ENCODE data around the gene BOC. TPM values are rescaled to one million over a fixed set of nuclear protein-coding genes. Genes with fewer than 3 reads are reported as not detected.

The BOC gene
- total and polyA plus RNA-seq, 10 of the 15 experiments (the other 5 are each of a cell fraction or from before 2014, with no cell fraction given): 0.18 TPM; not detected in 9

- no peaks in the 10 kb centered on the region for H3K79me2 ChIP-seq (ENCODE audit: control insufficient read depth, insufficient read depth, low read length)
- FAIRE-seq: no peak
- no peaks in the 10 kb centered on the region for H4K20me1 ChIP-seq (ENCODE audit: control insufficient read depth, insufficient read depth)
- no peaks in the 10 kb centered on the region for H3K36me3 ChIP-seq (ENCODE audit: control insufficient read depth in 2 of 2, insufficient read depth in 2 of 2, low read length in 1 of 2)
- intact Hi-C loops (cut with micrococcal nuclease; ENCODE audit: unreplicated experiment): no loop called here
- H3K4me3 ChIP-seq: no peak overlapping the region
- no peaks in the 10 kb centered on the region for H3K4me1 ChIP-seq (ENCODE audit: control insufficient read depth, insufficient read depth, low read length)
- POLR2A ChIA-PET: no interaction called here
- RAD21 ChIA-PET (ENCODE audit: unreplicated experiment): no interaction called here
- WGBS (ENCODE audit: insufficient coverage, insufficient replicate concordance, low lambda C conversion rate, missing lambda C conversion rate): 56% methylated on average over 2 of the region's 2 CpGs
- no TSS peak for BruUV-seq (replicated peaks)
- H3K9me3 ChIP-seq (replicated peaks; ENCODE audit: control insufficient read depth, insufficient read depth, low read length): no peaks in the 10 kb centered on the region
- H3K9ac ChIP-seq (ENCODE audit: control insufficient read depth, insufficient read depth, low read length): no peak overlapping the region
- no peak overlapping the region for H2AFZ ChIP-seq (ENCODE audit: control insufficient read depth, low read depth, low read length)
- no peaks in the 10 kb centered on the region for H3K27me3 ChIP-seq (replicated peaks in 1 of 2; ENCODE audit: control insufficient read depth in 2 of 2, insufficient read depth in 2 of 2, low read length in 1 of 2)
- H3K27ac ChIP-seq (ENCODE audit: control insufficient read depth, insufficient read depth): no peak overlapping the region
- no peak overlapping the region for H3K4me2 ChIP-seq (ENCODE audit: control insufficient read depth, insufficient read depth)
- ATAC-seq: no peak
- SMC1A ChIA-PET (ENCODE audit: uncharacterized antibody, unreplicated experiment): interaction anchor here (1.0 to 1.6 kb wide), 3 partner anchors 8 to 16 kb away, joined by 3 to 4 read pairs (median 4); no protein-coding TSS in a partner anchor
- CTCF ChIA-PET: no interaction called here
- DNase-seq (ENCODE audit: low read depth, low spot score): no peak
- in situ Hi-C loops (cut with MboI): no loop called here
- TF ChIP-seq IKZF1 (conservative IDR thresholded peaks at IDR 0.05): no peak
- TF ChIP-seq ZNF687 (IDR thresholded peaks at IDR 0.05): no peak
- TF ChIP-seq CEBPB (IDR thresholded peaks at IDR 0.05; ENCODE audit: borderline replicate concordance in 1 of 2, low read depth in 2 of 2, low read length in 2 of 2): no peak
- TF ChIP-seq NKRF (conservative IDR thresholded peaks at IDR 0.05): no peak
- no peak for TF ChIP-seq ZBTB11 (CRISPR knock-in tag; IDR thresholded peaks at IDR 0.05)
- TF ChIP-seq RUNX3 (IDR thresholded peaks at IDR 0.05; ENCODE audit: low read length): no peak
- no peak for TF ChIP-seq PML (IDR thresholded peaks at IDR 0.05; ENCODE audit: low read length)
- TF ChIP-seq ZBTB40 (IDR thresholded peaks at IDR 0.05; ENCODE audit: borderline replicate concordance): no peak
- no peak for TF ChIP-seq ELK1 (IDR thresholded peaks at IDR 0.05; ENCODE audit: low read depth, low read length)
Measured at GRCh38 chr3:113329757-113330156, 118.4 kb downstream of the BOC start.

All from GM12878 (cell line).